ENCODE measurements around the gene ARHGAP42.

ARHGAP42 gene

DNA sequence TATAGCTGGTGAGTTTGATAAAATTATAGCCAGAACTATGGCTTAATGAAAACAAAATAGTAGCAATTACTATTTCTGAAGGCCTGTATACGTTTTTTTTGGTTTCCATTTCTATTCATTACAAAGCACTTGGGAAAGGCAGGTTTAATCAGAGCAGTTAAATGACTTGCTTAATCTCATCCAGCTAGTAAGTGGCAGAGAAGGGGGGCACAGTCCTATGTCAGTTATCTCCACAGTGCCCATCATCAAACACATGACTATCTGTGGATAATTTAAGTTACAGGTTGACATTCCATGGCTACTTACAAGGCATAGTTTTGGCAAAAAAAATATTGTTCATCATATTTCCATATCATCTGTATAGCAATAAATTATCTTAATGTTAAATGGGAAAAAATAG, 348.8 kb downstream of the ARHGAP42 start:
- TF ChIP-seq, protein P1, sequence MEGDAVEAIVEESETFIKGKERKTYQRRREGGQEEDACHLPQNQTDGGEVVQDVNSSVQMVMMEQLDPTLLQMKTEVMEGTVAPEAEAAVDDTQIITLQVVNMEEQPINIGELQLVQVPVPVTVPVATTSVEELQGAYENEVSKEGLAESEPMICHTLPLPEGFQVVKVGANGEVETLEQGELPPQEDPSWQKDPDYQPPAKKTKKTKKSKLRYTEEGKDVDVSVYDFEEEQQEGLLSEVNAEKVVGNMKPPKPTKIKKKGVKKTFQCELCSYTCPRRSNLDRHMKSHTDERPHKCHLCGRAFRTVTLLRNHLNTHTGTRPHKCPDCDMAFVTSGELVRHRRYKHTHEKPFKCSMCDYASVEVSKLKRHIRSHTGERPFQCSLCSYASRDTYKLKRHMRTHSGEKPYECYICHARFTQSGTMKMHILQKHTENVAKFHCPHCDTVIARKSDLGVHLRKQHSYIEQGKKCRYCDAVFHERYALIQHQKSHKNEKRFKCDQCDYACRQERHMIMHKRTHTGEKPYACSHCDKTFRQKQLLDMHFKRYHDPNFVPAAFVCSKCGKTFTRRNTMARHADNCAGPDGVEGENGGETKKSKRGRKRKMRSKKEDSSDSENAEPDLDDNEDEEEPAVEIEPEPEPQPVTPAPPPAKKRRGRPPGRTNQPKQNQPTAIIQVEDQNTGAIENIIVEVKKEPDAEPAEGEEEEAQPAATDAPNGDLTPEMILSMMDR (IDR thresholded peaks at IDR 0.05; ENCODE audit: unreplicated experiment in 3 of 3), result no peak
- no peak overlapping the region for H3K27ac Mint-ChIP-seq
- peaks cover 15% of the 10 kb centered on the region for H3K4me1 Mint-ChIP-seq
- H3K9me3 Mint-ChIP-seq, result no peaks in the 10 kb centered on the region
- H3K4me3 Mint-ChIP-seq, result no peak overlapping the region
- no peaks in the 10 kb centered on the region for H3K27me3 Mint-ChIP-seq (ENCODE audit: low read depth)
- no peaks in the 10 kb centered on the region for H3K36me3 Mint-ChIP-seq (ENCODE audit: low read depth)

All from nephron (organoid).